Measurements from ENCODE around the gene FBXW9.

DNA sequence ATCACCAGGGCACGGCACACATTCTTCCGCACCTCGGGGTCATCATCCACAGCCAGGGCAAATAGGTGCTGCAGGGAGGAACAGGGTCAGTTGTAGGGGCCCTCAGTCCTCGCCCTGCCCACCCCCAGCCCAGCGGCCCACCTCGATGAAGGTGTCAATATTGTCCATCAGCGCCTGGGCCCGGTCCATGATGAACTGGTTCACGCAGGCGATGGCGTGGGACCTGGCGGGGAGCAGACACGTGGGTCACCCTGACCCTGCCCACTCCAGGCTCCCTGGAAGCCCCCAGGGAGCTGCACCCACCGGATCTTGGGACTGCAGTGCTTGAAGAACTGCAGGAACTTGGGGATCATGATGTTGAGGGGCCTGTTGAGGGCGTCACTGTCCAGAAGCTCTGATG is 18.7 kb upstream of the FBXW9 start:
- TF ChIP-seq NFIC (IDR thresholded peaks at IDR 0.05) (no peak), RAD21 (IDR thresholded peaks at IDR 0.05; ENCODE audit: low read depth) (no peak), CEBPB (IDR thresholded peaks at IDR 0.05) (no peak), TCF12 (IDR thresholded peaks at IDR 0.05; ENCODE audit: low read depth) (no peak), EP300 (IDR thresholded peaks at IDR 0.05; ENCODE audit: borderline replicate concordance) (no peak), TEAD4 (IDR thresholded peaks at IDR 0.05) (no peak), YY1 (IDR thresholded peaks at IDR 0.05; ENCODE audit: low read depth) (no peak), CREB1 (IDR thresholded peaks at IDR 0.05; ENCODE audit: low read depth) (no peak), ZBTB7A (IDR thresholded peaks at IDR 0.05; ENCODE audit: low read depth) (no peak), EGR1 (IDR thresholded peaks at IDR 0.05) (no peak), USF1 (IDR thresholded peaks at IDR 0.05) (no peak)
- TF ChIP-seq, protein P1, sequence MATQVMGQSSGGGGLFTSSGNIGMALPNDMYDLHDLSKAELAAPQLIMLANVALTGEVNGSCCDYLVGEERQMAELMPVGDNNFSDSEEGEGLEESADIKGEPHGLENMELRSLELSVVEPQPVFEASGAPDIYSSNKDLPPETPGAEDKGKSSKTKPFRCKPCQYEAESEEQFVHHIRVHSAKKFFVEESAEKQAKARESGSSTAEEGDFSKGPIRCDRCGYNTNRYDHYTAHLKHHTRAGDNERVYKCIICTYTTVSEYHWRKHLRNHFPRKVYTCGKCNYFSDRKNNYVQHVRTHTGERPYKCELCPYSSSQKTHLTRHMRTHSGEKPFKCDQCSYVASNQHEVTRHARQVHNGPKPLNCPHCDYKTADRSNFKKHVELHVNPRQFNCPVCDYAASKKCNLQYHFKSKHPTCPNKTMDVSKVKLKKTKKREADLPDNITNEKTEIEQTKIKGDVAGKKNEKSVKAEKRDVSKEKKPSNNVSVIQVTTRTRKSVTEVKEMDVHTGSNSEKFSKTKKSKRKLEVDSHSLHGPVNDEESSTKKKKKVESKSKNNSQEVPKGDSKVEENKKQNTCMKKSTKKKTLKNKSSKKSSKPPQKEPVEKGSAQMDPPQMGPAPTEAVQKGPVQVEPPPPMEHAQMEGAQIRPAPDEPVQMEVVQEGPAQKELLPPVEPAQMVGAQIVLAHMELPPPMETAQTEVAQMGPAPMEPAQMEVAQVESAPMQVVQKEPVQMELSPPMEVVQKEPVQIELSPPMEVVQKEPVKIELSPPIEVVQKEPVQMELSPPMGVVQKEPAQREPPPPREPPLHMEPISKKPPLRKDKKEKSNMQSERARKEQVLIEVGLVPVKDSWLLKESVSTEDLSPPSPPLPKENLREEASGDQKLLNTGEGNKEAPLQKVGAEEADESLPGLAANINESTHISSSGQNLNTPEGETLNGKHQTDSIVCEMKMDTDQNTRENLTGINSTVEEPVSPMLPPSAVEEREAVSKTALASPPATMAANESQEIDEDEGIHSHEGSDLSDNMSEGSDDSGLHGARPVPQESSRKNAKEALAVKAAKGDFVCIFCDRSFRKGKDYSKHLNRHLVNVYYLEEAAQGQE (IDR thresholded peaks at IDR 0.05; ENCODE audit: low read depth): no peak
